Gastroesophageal sphincter (tissue), 3 donors: ENCODE results near the gene DDX56.

ENCODE experiments used
- POLR2A ChIP-seq, 2 donors: fragments of 450-650 bp; IDR thresholded peaks; one replicate each; pipeline ENCODE4 v1.6.1; 2017; ENCODE audit warnings: antibody characterized with exemption in 2 of 2, mild to moderate bottlenecking in 2 of 2, moderate library complexity in 1 of 2
- POLR2AphosphoS5 ChIP-seq: sonication (generic); formaldehyde crosslinking; IDR thresholded peaks from one replicate; pipeline ENCODE4 v1.6.1; 2017; ENCODE audit warnings: antibody characterized with exemption
- TF ChIP-seq, protein P1 (sequence below), 4 experiments: fragments of 200-600 bp in 2 of 4; fragments of 450-650 bp in 2 of 4; sonication (generic) in 1 of 4; IDR thresholded peaks; one replicate each; pipeline ENCODE4 v1.5.1; 2017 to 2019; ENCODE audit warnings: antibody characterized with exemption in 4 of 4, mild to moderate bottlenecking in 2 of 4, moderate library complexity in 2 of 4

DNA sequence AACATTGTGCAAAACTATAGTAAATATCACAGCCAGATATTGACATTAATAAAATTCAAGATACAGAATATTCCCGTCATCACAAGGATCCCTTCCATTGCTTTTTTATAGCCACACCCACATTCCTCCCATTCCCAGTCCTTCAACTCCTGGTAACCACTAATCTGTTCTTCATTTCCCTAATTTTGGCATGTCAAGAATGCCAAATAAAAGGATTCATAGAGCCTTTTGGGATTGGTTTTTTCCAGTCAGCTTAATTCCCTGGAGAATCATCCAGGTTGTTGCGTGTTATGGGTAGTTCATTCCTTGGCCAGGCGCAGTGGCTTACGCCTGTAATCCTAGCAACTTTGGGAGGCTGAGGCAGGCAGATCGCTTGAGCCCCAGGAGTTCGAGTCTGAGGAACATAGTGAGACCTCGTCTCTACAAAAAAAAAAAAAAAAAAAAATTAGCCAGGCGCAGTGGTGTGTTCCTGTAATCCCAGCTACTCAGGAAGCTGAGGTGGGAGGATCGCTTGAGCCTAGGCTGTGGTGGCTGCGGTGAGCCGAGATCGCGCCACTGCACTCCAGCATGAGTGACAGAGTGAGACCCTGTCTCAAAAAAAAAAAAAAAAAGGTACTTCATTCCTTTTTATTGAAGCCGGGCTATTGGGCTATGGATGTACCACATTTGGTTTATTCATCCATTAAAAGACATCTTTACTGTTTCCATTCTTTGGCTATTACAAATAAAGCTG, 35.4 kb upstream of the DDX56 start:
- TF ChIP-seq, protein P1, sequence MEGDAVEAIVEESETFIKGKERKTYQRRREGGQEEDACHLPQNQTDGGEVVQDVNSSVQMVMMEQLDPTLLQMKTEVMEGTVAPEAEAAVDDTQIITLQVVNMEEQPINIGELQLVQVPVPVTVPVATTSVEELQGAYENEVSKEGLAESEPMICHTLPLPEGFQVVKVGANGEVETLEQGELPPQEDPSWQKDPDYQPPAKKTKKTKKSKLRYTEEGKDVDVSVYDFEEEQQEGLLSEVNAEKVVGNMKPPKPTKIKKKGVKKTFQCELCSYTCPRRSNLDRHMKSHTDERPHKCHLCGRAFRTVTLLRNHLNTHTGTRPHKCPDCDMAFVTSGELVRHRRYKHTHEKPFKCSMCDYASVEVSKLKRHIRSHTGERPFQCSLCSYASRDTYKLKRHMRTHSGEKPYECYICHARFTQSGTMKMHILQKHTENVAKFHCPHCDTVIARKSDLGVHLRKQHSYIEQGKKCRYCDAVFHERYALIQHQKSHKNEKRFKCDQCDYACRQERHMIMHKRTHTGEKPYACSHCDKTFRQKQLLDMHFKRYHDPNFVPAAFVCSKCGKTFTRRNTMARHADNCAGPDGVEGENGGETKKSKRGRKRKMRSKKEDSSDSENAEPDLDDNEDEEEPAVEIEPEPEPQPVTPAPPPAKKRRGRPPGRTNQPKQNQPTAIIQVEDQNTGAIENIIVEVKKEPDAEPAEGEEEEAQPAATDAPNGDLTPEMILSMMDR (IDR thresholded peaks at IDR 0.05), result no peak
- TF ChIP-seq POLR2A (IDR thresholded peaks at IDR 0.05) (no peak), POLR2AphosphoS5 (no peak)
